Hepatocyte (in vitro differentiated cells): ENCODE measurements around the gene ZNF692.

Experiments
- EZH2 ChIP-seq: fragments of 200-600 bp; sonication (generic); IDR thresholded peaks from 2 replicates; pipeline ENCODE4 v1.6.1; 2016; ENCODE audit warnings: antibody characterized with exemption, mild to moderate bottlenecking, borderline replicate concordance
- EZH2phosphoT487 ChIP-seq: fragments of 200-600 bp; sonication (generic); IDR thresholded peaks from one replicate; pipeline ENCODE4 v1.6.1; 2018; ENCODE audit warnings: antibody characterized with exemption, mild to moderate bottlenecking, low read depth, moderate library complexity; ENCODE audit not compliant: unreplicated experiment, severe bottlenecking
- TF ChIP-seq, protein P1 (sequence below): fragments of 200-600 bp; sonication (generic); IDR thresholded peaks from 2 replicates; pipeline ENCODE4 v1.5.1; 2016; ENCODE audit warnings: antibody characterized with exemption, mild to moderate bottlenecking; ENCODE audit not compliant: poor library complexity

- TF ChIP-seq, protein P1, sequence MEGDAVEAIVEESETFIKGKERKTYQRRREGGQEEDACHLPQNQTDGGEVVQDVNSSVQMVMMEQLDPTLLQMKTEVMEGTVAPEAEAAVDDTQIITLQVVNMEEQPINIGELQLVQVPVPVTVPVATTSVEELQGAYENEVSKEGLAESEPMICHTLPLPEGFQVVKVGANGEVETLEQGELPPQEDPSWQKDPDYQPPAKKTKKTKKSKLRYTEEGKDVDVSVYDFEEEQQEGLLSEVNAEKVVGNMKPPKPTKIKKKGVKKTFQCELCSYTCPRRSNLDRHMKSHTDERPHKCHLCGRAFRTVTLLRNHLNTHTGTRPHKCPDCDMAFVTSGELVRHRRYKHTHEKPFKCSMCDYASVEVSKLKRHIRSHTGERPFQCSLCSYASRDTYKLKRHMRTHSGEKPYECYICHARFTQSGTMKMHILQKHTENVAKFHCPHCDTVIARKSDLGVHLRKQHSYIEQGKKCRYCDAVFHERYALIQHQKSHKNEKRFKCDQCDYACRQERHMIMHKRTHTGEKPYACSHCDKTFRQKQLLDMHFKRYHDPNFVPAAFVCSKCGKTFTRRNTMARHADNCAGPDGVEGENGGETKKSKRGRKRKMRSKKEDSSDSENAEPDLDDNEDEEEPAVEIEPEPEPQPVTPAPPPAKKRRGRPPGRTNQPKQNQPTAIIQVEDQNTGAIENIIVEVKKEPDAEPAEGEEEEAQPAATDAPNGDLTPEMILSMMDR: no peak
- no peak for TF ChIP-seq EZH2
- TF ChIP-seq EZH2phosphoT487: no peak
These were observed 17.9 kb downstream of the ZNF692 start for GRCh38 chr1:248840946-248841345.
